ENCODE results near the gene B4GALT7.

The B4GALT7 gene

DNA sequence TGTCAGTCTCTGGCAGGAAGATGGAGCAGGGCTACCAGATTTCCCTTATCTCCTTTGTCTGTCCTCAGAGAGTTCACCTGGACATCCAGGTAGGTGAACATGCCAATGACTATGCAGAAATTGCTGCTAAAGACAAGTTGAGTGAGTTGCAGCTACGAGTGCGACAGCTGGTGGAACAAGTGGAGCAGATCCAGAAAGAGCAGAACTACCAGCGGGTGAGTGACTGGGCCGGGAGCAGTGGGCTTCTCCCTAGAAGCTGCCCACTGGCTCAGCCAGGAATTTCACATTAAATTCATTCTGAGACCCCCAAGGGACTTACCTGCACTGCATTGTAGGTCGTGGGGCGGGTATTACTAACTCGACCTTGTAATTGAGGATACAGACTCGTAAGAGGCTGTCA is 5.9 kb upstream of the B4GALT7 start:
- DNase-seq = no peak

DNA sequence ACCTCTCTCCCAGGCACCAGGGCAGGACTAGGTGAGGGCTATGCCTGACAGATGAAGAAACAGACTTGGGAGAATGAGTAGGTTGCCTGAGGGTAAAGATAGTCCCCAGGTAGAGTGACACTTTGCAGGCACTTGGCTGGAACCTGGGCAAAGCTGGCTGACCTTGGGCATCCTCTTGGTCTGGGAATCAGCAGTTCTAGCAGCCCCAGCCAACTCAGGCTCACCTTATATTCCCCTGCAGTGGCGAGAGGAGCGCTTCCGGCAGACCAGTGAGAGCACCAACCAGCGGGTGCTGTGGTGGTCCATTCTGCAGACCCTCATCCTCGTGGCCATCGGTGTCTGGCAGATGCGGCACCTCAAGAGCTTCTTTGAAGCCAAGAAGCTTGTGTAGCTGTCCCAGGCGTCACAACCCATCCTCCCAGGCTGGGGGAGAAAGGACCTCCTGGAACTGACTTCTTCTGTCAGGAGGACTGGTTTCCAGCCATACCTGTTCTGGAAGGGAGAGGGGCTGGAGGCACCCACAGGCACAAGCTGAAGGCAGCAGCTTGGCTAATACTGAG is 4.8 kb upstream of the B4GALT7 start:
- no peak for DNase-seq

DNA sequence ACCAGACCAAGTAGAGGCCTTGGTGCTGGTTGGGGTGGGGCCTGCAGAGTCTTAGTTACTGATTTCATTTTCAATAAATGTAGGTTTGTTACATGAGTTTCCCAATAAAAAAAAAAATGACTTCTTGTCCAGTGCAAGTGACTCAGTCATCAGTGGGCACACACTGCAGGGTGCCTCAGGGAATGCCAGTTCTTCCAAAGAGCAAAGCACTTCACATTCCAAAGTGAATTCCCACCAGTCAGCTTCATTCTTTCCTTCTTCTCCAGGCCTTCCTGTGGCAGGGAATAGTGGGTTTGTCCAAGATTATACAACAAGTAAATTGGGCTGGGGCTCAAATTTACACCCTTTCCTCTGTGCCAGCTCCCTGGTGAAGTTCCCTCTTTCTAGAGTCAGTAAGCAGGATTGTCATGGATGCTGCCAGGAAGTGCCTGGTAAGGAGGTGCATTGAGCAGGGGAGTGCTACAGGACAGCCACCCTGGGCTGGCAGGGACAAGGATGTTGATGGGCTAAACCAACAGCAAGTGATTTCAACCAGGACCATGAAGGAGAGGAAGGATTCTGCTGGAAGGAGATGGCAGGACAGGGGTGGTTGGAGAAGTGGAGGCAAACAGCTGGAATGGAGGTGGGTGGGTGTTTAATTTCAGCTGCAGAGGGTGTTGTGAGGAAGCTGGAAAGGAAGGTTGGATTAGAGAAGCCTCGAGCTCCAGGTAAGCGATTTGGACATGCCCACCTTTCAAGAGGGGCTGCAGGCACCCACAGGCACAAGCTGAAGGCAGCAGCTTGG is 3.7 kb upstream of the B4GALT7 start:
- no peak for DNase-seq

DNA sequence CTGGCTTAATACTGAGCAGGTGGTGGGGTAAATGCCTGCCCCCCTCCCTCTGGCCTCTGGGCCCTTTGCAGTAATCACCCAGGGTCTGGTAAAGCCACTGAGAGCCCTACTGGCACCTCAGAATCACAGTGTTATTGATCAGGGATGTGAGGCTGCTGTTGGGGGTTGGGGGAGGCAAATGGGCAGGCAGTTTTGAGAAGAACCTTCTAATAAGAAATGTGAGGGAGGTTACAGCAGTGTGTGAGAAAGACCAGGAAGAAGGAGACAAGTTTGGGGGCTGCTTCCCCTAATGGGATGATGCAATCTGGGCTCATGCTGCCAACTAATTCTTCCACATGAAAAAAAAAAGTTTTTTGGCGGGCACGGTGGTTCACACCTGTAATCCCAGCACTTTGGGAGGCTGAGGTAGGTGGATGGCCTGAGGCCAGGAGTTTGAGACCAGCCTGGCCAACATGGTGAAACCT is 3.1 kb upstream of the B4GALT7 start:
- DNase-seq = no peak

DNA sequence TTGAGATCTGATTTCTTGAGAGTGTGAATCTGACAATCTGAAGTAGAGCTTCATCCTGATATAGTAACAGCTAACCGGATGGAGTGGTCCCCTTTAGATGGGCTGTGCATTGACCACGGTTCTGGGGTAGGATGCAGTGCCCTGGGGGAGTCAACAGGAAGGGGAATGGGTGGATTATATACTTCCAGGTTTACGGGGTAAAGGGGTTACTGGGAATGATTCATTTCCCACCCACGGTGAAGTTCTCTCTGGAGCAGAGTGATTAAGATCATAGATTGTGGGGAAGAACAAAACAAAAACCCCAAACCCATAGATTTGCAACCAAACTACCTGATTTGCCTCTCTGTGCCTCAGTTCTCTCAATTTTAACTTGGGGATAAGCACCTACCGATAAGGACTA is 1.5 kb upstream of the B4GALT7 start:
- no peak for DNase-seq

DNA sequence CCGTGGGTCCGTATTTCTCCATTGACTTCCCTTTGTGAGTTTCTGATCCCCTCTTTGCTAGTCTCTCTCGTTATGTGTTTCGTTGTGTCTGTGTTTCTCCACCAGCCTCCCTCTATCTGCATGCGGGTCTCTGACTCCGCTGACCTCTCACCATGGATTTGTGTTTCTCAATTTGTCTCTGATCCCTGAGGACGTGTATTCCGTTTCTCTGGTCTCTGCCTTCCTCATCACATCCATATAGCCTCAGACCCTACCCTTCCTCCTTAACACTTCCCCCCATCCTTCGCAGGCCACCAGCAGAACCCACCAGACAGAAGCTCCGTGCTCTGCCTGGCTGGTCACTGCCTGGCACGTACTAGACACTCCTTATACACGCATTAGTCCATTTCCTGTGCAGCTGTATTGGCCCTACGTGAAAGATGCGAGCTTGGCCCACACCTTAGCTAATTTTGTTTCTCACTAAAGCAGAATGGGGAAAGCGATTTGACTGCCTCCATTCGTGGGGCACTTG is 631 bp downstream of the B4GALT7 start:
- no peak for DNase-seq

DNA sequence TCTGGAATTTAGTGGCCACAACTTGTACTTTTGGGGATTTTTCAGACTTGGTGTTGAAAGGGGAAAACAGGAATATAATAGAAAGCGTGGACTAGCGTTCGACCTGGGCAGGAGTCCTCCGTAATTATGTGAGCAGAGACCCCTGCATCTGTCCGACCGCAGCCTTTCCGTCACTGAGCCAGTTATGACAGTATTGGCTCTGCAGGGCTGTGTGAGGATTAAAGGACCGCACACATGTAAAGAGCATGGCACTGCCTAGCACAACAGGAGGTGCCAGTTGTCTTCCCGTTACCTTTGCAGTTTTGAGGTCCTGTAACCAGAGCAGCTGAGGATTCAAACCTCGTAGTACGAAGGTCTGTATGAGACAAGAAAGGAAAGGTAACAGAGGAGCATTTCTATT is 1.2 kb downstream of the B4GALT7 start:
- no peak for DNase-seq

DNA sequence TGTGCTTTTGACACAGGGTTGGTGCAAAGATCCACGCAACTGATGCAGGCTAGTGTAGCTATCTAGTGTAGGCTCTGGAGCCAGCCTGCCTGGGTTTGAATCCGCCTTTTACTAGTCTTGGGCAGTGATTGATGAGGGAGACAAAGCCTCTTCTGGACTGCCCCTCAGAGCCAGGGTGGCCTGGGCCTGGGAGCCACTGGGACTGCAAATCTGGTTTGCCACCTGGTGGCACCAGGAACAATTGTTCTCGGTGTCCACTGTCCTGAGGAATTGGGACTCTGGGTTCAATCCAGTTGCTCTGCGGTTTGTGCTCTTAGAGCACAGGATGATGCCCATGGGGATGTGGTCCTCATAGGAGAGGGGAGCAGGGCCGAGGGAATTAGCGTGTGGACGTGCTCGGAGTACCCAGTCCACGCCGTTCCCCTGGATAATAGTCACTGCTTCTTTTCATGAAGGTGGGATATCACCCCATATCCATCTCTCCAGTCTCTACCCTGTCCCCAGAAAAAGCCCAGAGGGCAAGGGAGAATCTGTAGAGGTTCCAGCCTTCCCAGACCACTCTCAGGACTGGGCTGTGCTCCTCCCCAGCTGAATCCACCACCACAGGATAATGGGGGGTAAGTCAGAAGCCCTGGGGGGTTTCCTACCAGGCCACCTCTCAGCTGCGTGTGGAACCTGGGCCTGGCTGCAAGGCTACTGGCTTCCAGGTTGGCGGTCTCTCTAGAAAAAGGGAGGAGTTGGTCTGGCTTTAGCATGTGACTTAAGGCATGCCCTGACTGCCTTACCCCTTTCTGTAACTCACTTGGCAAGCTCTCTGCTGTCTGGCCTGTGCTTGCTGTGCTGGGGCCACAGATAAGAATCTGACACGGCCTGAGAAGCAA is 1.9 kb downstream of the B4GALT7 start:
- no peak for DNase-seq

DNA sequence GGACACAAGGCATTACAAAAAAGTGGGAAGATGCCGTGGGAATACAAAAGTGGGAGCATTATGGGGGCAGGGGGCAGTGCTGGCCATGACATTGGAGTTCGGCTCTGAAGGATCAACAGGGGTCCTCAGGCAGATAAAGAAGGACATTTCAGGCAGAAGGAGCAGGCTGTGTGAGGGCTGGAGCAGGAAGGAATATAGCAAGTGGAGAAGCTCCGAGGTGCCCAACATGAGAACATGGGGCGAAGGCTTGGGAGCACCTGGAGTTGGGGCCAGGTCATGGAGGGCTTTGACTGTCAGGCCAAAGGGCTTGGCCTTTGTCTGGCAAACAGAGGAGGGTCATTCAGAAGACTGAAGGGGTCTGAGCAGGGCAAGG is 2.5 kb downstream of the B4GALT7 start:
- DNase-seq = no peak

DNA sequence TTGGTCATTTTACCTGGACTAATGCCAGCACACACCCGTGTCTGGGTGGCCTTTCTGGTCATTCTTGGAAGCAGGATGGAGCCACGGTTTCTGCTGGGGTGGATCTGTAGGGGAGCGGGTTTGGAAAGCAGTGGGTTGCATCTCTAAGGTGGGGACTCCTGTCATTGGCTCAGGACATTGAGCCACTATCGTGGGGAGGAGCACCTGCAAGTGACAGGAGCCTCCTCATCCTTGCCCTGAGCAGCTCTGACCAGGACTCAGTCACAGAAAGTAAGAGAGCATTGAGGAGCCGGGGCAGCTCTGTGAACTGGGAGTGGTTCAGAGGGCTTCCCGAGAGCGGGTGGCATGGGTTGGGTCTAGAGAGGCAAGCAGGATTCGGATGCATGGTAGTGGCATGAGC is 3.7 kb downstream of the B4GALT7 start:
- no peak for DNase-seq

DNA sequence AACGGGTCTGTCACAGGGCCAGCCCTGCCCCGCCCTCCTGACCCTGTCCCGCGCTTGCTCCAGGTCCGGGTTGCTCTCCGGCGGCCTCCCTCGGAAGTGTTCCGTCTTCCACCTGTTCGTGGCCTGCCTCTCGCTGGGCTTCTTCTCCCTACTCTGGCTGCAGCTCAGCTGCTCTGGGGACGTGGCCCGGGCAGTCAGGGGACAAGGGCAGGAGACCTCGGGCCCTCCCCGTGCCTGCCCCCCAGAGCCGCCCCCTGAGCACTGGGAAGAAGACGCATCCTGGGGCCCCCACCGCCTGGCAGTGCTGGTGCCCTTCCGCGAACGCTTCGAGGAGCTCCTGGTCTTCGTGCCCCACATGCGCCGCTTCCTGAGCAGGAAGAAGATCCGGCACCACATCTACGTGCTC is 4.2 kb downstream of the B4GALT7 start:
- DNase-seq = no peak

DNA sequence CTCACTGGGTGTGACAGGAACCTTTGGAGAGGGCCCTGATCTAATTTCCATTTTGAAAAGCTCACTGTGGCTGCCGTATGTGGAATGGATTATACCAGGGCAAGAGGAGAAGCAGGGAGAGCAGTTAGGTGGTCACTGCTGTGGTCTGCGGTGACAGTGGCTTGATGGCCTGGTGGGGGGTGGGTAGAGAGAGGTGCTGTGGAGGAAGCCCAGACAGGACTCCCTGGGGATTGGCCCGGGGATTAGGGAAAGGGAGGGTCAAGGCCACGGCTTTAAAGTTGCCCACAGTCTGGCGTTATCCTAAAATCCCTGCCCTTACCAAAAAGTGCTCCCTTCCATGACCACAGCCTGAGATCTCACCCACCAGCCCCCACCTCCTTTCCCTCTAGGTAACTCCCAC is 4.7 kb downstream of the B4GALT7 start:
- DNase-seq = no peak

DNA sequence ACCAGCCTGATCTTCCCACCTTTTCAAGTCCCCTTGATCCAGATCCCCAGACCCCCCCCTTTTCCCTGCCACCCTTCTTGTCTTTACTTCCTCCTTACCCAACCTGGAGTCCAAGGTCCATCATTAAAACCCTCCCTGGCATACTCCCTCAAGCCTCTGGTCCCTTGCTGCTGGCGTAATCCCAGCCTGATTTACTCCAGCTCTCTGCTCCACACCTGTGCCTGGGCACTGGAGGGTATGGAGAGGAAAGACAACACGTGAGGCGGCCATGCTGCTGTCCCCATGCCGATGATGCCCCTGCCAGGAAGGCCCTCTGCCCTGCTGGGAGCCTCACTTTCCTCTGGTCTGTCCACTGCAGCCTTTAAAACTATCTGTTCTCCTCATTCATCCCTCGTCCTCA is 5.1 kb downstream of the B4GALT7 start:
- no peak for DNase-seq

DNA sequence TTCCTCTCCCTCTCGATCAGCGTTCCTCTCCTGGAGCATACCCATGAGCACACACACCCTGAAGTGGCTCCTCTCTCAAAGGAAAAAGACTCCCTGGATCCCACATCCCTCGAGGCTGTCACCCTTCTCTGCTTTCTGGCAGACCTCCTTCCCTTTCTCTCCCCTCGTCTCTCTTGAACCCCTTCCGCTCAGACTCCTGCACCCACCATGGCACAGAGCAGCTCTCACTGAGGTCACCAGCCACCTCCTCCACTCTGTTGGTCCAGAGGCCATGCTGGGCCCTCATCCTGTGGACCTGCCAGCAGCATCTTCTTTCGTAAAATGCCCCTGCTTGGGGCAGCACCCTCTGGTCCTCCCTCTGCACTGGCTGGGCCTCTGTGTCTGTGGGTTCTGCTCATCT is 5.7 kb downstream of the B4GALT7 start:
- DNase-seq = no peak

DNA sequence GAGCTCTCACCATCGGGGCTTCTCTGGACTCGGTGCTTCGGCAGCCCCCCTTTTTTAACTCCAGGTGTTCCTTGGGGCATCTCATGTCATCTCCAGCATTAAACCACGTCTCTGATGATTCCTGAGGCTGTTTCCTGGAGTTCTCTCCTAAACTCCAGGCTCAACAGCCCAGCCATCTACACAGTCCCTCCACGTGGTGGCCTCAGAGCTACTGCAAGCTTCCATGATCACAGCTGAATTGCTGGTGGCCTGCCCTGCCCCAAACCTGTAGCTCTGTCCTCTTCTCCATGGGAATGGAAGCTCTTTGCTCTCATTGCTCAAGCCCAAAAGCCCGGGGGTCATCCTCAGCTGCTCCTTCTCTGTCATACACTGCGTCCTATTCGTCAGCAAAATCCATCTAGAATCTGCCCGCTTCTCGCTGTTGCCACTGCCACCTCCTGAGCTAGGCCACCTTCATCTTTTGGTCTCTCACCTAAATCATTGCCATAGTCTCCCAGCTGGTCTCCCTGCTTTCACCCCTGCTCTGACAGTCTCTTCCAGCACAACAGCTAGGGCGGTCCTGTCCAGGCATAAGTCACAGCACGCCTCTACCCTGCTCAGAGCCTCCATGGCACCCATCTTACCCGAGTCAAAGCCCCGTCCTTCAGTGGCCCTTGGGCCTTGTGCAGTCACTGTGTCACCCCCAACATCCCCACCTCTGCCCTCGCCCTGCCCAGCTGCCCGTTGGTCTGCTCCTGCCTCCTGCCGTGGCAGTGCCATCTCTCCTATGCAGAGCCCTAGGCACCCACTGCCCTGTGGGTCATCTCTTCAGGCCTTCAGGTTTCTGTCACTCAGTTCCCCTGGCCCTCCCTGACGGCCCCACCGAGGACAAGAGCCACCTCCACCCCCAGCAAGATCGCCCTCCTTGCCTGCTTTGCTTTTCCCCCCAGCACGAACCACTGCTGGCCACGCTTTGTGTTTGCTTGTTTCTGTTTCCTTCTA is 6.4 kb downstream of the B4GALT7 start:
- no peak for DNase-seq

DNA sequence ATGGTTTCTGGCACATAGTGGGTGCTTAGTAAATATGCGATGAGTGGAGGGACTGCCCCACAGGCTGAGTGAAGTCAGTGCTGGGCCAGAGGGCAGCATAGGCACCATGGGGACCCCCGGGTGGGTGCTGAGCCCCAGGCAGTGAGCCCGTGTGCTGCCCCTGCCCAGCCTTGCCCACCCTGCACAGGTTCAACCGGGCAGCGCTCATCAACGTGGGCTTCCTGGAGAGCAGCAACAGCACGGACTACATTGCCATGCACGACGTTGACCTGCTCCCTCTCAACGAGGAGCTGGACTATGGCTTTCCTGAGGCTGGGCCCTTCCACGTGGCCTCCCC is 7.2 kb downstream of the B4GALT7 start:
- no peak for DNase-seq

DNA sequence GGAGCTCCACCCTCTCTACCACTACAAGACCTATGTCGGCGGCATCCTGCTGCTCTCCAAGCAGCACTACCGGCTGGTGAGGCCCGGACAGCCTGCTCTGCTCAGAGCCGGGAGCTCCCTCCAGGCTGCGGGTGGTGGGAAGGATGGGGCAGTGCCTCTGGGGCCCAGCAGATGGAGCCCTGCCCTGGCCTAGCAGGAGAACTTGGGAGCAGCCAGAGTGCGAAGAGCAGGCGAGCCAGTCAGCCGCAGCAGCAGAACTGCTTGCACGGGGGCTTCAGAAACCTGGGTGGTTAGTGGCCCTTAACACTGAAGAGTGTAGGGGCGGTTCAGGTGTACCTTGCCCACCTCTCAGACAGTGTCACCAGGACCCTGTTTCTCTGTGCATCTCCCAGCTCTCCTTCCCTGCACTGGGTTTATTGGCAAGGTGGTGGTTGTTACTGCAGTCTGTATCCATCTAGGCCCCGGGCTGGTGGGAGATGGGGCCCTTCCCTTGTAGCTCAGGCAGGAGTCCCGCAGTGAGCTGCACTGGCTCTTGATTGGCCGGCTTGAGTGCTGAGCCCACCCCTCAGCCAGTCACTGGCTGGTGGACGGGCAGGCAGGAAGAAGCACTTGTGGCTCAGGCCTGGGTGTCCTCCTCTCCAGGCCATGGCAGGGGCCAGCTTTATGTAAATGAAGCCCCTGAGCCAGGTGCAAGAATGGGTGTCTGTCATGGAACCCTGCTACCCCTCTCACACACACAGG is 7.7 kb downstream of the B4GALT7 start:
- DNase-seq = peak; percentile 43

DNA sequence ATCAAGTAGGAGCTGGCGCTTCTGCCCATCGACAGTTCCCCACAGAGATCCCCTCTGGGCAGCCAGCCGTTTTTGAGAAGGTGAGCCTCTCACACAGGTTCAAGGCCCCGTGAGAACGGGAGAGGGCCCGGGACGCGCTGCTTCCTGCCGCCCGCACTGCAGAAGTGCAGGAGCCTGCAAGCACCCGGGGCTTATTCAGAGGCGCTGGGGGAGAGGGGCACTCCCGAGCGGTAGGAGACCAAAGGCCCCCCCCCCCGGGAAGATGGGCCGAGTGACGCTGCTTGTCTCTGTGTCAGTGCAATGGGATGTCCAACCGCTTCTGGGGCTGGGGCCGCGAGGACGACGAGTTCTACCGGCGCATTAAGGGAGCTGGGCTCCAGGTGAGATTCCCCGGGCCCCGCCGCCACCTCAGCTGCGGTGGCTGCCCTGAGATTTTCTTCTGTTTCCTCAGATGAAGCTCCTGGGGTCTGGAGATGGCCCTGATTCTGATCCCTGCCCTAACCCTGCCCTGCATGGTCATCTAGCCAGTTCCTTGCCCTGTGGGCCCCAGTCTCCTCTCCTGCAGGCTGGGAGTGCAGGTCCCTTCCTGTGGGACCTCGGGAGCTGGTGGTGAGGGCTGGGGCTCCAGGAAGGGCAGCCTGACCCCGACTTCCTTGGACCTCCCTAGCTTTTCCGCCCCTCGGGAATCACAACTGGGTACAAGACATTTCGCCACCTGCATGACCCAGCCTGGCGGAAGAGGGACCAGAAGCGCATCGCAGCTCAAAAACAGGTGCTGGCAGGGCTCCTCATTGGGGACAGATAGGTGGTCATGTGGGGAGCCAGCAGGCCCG is 8.5 kb downstream of the B4GALT7 start:
- DNase-seq = no peak

DNA sequence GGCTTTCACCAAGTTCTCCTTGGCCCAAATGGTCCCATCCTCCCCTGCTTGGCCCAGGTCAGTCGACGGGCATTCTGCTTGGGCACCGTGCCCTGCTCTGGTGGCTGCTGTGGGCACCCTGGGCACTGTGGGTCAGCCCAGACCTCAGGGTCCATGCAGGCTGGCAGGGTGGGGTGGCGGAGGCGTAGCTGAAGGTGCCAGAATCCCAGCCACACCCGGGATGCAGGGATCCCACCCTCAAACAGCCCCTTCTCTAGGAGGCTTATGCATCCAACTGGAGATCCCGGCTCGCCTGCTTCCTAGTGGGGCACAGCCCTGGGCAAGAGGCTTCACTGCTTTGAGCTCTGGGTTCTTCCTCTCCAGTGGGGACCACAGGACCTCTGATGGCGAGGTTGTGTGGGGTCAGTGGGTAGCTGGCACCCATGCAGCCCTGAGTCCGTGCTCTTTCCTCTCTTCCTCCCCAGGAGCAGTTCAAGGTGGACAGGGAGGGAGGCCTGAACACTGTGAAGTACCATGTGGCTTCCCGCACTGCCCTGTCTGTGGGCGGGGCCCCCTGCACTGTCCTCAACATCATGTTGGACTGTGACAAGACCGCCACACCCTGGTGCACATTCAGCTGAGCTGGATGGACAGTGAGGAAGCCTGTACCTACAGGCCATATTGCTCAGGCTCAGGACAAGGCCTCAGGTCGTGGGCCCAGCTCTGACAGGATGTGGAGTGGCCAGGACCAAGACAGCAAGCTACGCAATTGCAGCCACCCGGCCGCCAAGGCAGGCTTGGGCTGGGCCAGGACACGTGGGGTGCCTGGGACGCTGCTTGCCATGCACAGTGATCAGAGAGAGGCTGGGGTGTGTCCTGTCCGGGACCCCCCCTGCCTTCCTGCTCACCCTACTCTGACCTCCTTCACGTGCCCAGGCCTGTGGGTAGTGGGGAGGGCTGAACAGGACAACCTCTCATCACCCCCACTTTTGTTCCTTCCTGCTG is 9.4 kb downstream of the B4GALT7 start:
- DNase-seq = no peak

Data from NCI-H2081 treated with DMSO at 0.1 percent for 48 hours (cell line).